GM23338 (cell line): Measurements from ENCODE around the gene MAVS. TPM values are rescaled to one million over a fixed set of nuclear protein-coding genes. Genes with fewer than 3 reads are reported as not detected.

Source experiments
- ATAC-seq: fragments of 200-7000 bp; cut with Tn5 transposase; 3 replicates; pipeline ENCODE4 v1.9.1; 2020
- DNase-seq: peaks from one replicate; pipeline ENCODE4 v3.0.0-alpha.2; 2015; ENCODE audit warnings: low spot score
- H2AFZ ChIP-seq: fragments of 200-600 bp; sonication (generic); 2 replicates; pipeline ENCODE4 v1.8.0; 2016; ENCODE audit warnings: antibody characterized with exemption, mild to moderate bottlenecking, moderate library complexity
- H3F3A ChIP-seq: fragments of 200-600 bp; sonication (generic); replicated peaks from 2 replicates; pipeline ENCODE4 v1.8.0; 2017; ENCODE audit warnings: antibody characterized with exemption, mixed run types, low read depth
- H3K27ac ChIP-seq: fragments of 200-600 bp; sonication (generic); 2 replicates; pipeline ENCODE4 v1.6.1; 2016; ENCODE audit warnings: low read depth
- H3K27me3 ChIP-seq: fragments of 200-600 bp; sonication (generic); 2 replicates; pipeline ENCODE4 v1.8.0; 2016; ENCODE audit warnings: mild to moderate bottlenecking, mixed run types, moderate library complexity; ENCODE audit not compliant: insufficient read depth
- H3K36me3 ChIP-seq: fragments of 200-600 bp; sonication (generic); 2 replicates; pipeline ENCODE4 v1.8.0; 2016; ENCODE audit warnings: mild to moderate bottlenecking; ENCODE audit not compliant: insufficient read depth
- H3K4me1 ChIP-seq: fragments of 200-600 bp; sonication (generic); 2 replicates; pipeline ENCODE4 v1.8.0; 2016; ENCODE audit warnings: mild to moderate bottlenecking, moderate library complexity; ENCODE audit not compliant: insufficient read depth
- H3K4me2 ChIP-seq: fragments of 200-600 bp; sonication (generic); 2 replicates; pipeline ENCODE4 v1.7.1; 2017; ENCODE audit warnings: mixed run types
- H3K4me3 ChIP-seq: fragments of 200-600 bp; sonication (generic); 2 replicates; pipeline ENCODE4 v1.6.1; 2016; ENCODE audit warnings: mixed run types
- H3K79me2 ChIP-seq: fragments of 200-600 bp; sonication (generic); replicated peaks from 2 replicates; pipeline ENCODE4 v1.8.0; 2017; ENCODE audit warnings: mild to moderate bottlenecking; ENCODE audit not compliant: insufficient read depth
- H3K9me2 ChIP-seq: fragments of 200-600 bp; sonication (generic); 2 replicates; pipeline ENCODE4 v1.8.0; 2017; ENCODE audit not compliant: insufficient read depth
- H4K20me1 ChIP-seq: fragments of 200-600 bp; sonication (generic); replicated peaks from 2 replicates; pipeline ENCODE4 v1.8.0; 2017; ENCODE audit warnings: mild to moderate bottlenecking; ENCODE audit not compliant: insufficient read depth
- H3K27ac Mint-ChIP-seq: 2 replicates; pipeline ENCODE4 v1.8.0; 2020; ENCODE audit warnings: inconsistent platforms, mild to moderate bottlenecking, moderate library complexity, mixed read lengths
- H3K27me3 Mint-ChIP-seq: 3 replicates; pipeline ENCODE4 v1.8.0; 2022; ENCODE audit warnings: low read depth, mild to moderate bottlenecking, moderate library complexity, mixed read lengths, inconsistent platforms; ENCODE audit not compliant: insufficient read depth, poor library complexity
- H3K36me3 Mint-ChIP-seq: 3 replicates; pipeline ENCODE4 v1.8.0; 2021; ENCODE audit warnings: low read depth, mild to moderate bottlenecking, inconsistent platforms, moderate library complexity, mixed read lengths
- H3K4me1 Mint-ChIP-seq: 3 replicates; pipeline ENCODE4 v1.8.0; 2020; ENCODE audit warnings: mild to moderate bottlenecking, inconsistent platforms, mixed read lengths
- H3K4me3 Mint-ChIP-seq: 3 replicates; pipeline ENCODE4 v1.8.0; 2021; ENCODE audit warnings: moderate library complexity, mild to moderate bottlenecking, inconsistent platforms, mixed read lengths
- H3K9me3 Mint-ChIP-seq: 3 replicates; pipeline ENCODE4 v1.8.0; 2020; ENCODE audit warnings: moderate library complexity, mild to moderate bottlenecking, inconsistent platforms, mixed read lengths
- CREB1 ChIP-seq: fragments of 250-450 bp; sonication (Bioruptor Pico); IDR thresholded peaks from 2 replicates; pipeline ENCODE4 v1.5.0; 2020; ENCODE audit warnings: low read depth, mild to moderate bottlenecking, moderate library complexity
- CTCF ChIP-seq, 2 experiments: fragments of 200-600 bp in 1 of 2; sonication (generic) in 1 of 2; conservative IDR thresholded peaks; 2 replicates each; pipeline versions ENCODE4 v1.5.1 to v1.6.1; 2016 to 2017; ENCODE audit warnings: antibody characterized with exemption in 2 of 2, low read depth in 2 of 2, mild to moderate bottlenecking in 2 of 2, moderate library complexity in 1 of 2
- ETS1 ChIP-seq: IDR thresholded peaks from 2 replicates; pipeline ENCODE4 v1.6.1; 2016; ENCODE audit warnings: antibody characterized with exemption
- EZH2 ChIP-seq: fragments of 200-600 bp; sonication (generic); IDR thresholded peaks from one replicate; pipeline ENCODE4 v1.8.0; 2017; ENCODE audit warnings: antibody characterized with exemption, mild to moderate bottlenecking, low read depth; ENCODE audit not compliant: unreplicated experiment
- EZH2phosphoT487 ChIP-seq: fragments of 200-600 bp; sonication (generic); IDR thresholded peaks from one replicate; pipeline ENCODE4 v1.8.1; 2018; ENCODE audit warnings: antibody characterized with exemption; ENCODE audit not compliant: unreplicated experiment
- JUNB ChIP-seq: IDR thresholded peaks from one replicate; pipeline ENCODE4 v1.6.1; 2016; ENCODE audit warnings: antibody characterized with exemption; ENCODE audit not compliant: unreplicated experiment
- NANOG ChIP-seq: IDR thresholded peaks from 2 replicates; pipeline ENCODE4 v1.6.1; 2016; ENCODE audit warnings: antibody characterized with exemption, borderline replicate concordance
- POLR2AphosphoS5 ChIP-seq: IDR thresholded peaks from 2 replicates; pipeline ENCODE4 v1.6.1; 2016; ENCODE audit warnings: antibody characterized with exemption, low read depth
- REST ChIP-seq: IDR thresholded peaks from one replicate; pipeline ENCODE4 v1.6.1; 2018; ENCODE audit warnings: antibody characterized with exemption; ENCODE audit not compliant: unreplicated experiment
- STAT1 ChIP-seq: IDR thresholded peaks from one replicate; pipeline ENCODE4 v1.6.1; 2016; ENCODE audit warnings: antibody characterized with exemption; ENCODE audit not compliant: unreplicated experiment
- ZNF114 ChIP-seq: fragments of 250-450 bp; sonication (Bioruptor Pico); IDR thresholded peaks from 2 replicates; pipeline ENCODE4 v1.5.0; 2020; ENCODE audit warnings: mild to moderate bottlenecking, moderate library complexity
- ZNF462 ChIP-seq: fragments of 250-450 bp; sonication (Bioruptor Pico); IDR thresholded peaks from 2 replicates; pipeline ENCODE4 v1.5.0; 2020; ENCODE audit warnings: mild to moderate bottlenecking, moderate library complexity
- polyA plus RNA-seq: library from polyadenylated mRNA; unstranded; fragments of >200 nt; fragmentation: Nextera tagmentation; extraction: Ambion mirVana; gene quantifications from 2 replicates; pipeline ENCODE4 v1.2.1, GENCODE V29; 2016
- total RNA-seq: library from RNA; depleted of rRNA; stranded (reverse); fragments of >200 nt; shearing (Covaris generic); gene quantifications from 2 replicates; pipeline ENCODE4 v1.2.3, GENCODE V29; 2014

The MAVS gene
- total and polyA plus RNA-seq, 2 experiments from 2014 or later, result 5.2 to 21.8 TPM

GRCh38 chr20:3842348-3842930, 4.2 kb upstream of the MAVS start:
- peak overlapping the region; percentile 33; the same call in 1 of the 2 replicates for H3K27ac Mint-ChIP-seq
- no peak overlapping the region for H3K4me2 ChIP-seq
- no peaks in the 10 kb centered on the region for H3K36me3 Mint-ChIP-seq

More at GRCh38 chr20:3842348-3842930, 4.2 kb upstream of the MAVS start:
- H3K27me3 Mint-ChIP-seq, result peaks cover 7% of the 10 kb centered on the region
- H3K4me1 ChIP-seq, result peaks cover 8% of the 10 kb centered on the region; the same call in 1 of the 2 replicates
- H2AFZ ChIP-seq, result no peak overlapping the region
- H3K9me3 Mint-ChIP-seq, result no peaks in the 10 kb centered on the region
- no peak overlapping the region for H3K4me3 Mint-ChIP-seq
- H3K36me3 ChIP-seq, result no peaks in the 10 kb centered on the region
- H4K20me1 ChIP-seq, result no peaks in the 10 kb centered on the region; the same call in 1 of the 2 replicates
- no peaks in the 10 kb centered on the region for H3K9me2 ChIP-seq
- no peaks in the 10 kb centered on the region for H3K27me3 ChIP-seq
- DNase-seq, result no peak
- H3F3A ChIP-seq, result peaks cover 6% of the 10 kb centered on the region; the same call in 1 of the 2 replicates
- ATAC-seq, result no peak
- no peaks in the 10 kb centered on the region; the same call in 1 of the 2 replicates for H3K79me2 ChIP-seq
- H3K4me1 Mint-ChIP-seq, result peaks cover 9% of the 10 kb centered on the region
- TF ChIP-seq ZNF114 (CRISPR knock-in tag) (no peak), CREB1 (CRISPR knock-in tag) (no peak), EZH2phosphoT487 (no peak), ETS1 (no peak), ZNF462 (CRISPR knock-in tag) (no peak), JUNB (no peak), STAT1 (no peak), REST (no peak), EZH2 (no peak), NANOG (no peak), CTCF (conservative IDR thresholded peaks at IDR 0.05; ENCODE audit: low read depth in 2 of 2) (no peak), POLR2AphosphoS5 (no peak)
- no peak overlapping the region for H3K27ac ChIP-seq
- no peak overlapping the region for H3K4me3 ChIP-seq
